Ovary (tissue), 9 donors: ENCODE measurements around the gene HELQ. TPM values are rescaled to one million over a fixed set of nuclear protein-coding genes. Genes with fewer than 3 reads are reported as not detected.
A peak's percentile ranks its signal among the peaks of the same experiment; 100 is the strongest.

Source experiments
- DNase-seq, 5 donors: peaks; one replicate each; pipeline ENCODE4 v3.0.0-alpha.2; 2019 to 2020
- H3K27ac ChIP-seq, 2 donors: fragments of 200-600 bp; one replicate each; pipeline versions ENCODE4 v1.5.1 to v1.8.0; 2019 to 2022
- H3K27me3 ChIP-seq: fragments of 200-600 bp; one replicate; pipeline ENCODE4 v1.8.0; 2022
- H3K36me3 ChIP-seq: fragments of 200-600 bp; sonication (generic); one replicate; pipeline ENCODE4 v1.5.1; 2019
- H3K4me1 ChIP-seq: one replicate; pipeline ENCODE4 v1.8.1; 2013; ENCODE audit warnings: mild to moderate bottlenecking, moderate library complexity; ENCODE audit not compliant: insufficient read depth
- H3K4me3 ChIP-seq: fragments of 200-600 bp; sonication (generic); one replicate; pipeline ENCODE4 v1.5.1; 2017
- H3K9me3 ChIP-seq, 2 donors: fragments of 200-600 bp in 1 of 2; sonication (generic) in 1 of 2; one replicate each; pipeline versions ENCODE4 v1.5.1 to v1.8.1; 2013 to 2019; ENCODE audit warnings: mild to moderate bottlenecking in 1 of 2, moderate library complexity in 1 of 2
- EP300 ChIP-seq: sonication (generic); formaldehyde crosslinking; IDR thresholded peaks from one replicate; pipeline ENCODE4 v1.6.1; 2017; ENCODE audit warnings: antibody characterized with exemption
- POLR2A ChIP-seq: fragments of 450-650 bp; IDR thresholded peaks from one replicate; pipeline ENCODE4 v1.6.1; 2017; ENCODE audit warnings: antibody characterized with exemption, mild to moderate bottlenecking, moderate library complexity
- WGBS, 3 donors: extraction: QIAGEN DNeasy Blood & Tissue Kit in 1 of 3; methylation state at CpG; one replicate each; pipeline versions ENCODE4 v1.1.5 to v1.1.7; 2013 to 2017; 5-methylcytosine and 5-hydroxymethylcytosine counted together
- intact Hi-C, 4 donors: fragments of 100-400 bp; cut with DNase I; formaldehyde crosslinking; loops; one replicate each; pipeline versions ENCODE4 v1.11.0 to v1.15.1; 2022 to 2023
- polyA plus RNA-seq, 2 donors: library from polyadenylated mRNA; stranded (reverse); fragments of 200-250 nt in 1 of 2; fragments of 350-450 nt in 1 of 2; fragmentation: Illumina TruSeq in 1 of 2; extraction: RNeasy Lipid Tissue Mini Kit (QIAGEN cat#74804) in 1 of 2; gene quantifications; one replicate each; pipeline ENCODE4 v1.2.3, GENCODE V29; 2013 to 2014
- total RNA-seq, 7 donors: library from RNA; depleted of rRNA in 2 of 7; stranded (reverse); fragments of >200 nt in 2 of 7; fragmentation: NEBNext Ultra II Directional in 3 of 7; extraction: Animal tissue kit (Norgen Biotek cat#: 25700) in 3 of 7; gene quantifications; one replicate each; pipeline versions ENCODE4 v1.1.0 to v1.2.4, GENCODE V29; 2016 to 2023
- TF ChIP-seq, protein P1 (sequence below), 3 donors: fragments of 450-650 bp in 2 of 3; fragments of 200-600 bp in 1 of 3; IDR thresholded peaks; one replicate each; pipeline versions ENCODE4 v1.5.1 to v1.8.0; 2016 to 2022; ENCODE audit warnings: antibody characterized with exemption in 3 of 3, mild to moderate bottlenecking in 1 of 3
- donor health status: DM: no; HTN: no; CAD: no; lungs with moderate emphysema.
- donor health status: DM: no; HTN: no; CAD: no.
- donor health status: Bipolar disorder and iron deficiency.
- donor health status: DM: yes; HTN: yes; CAD: no.
- donor health status: DM: no; HTN: no; CAD: no.
- donor health status: DM: yes; HTN: yes; CAD: no.

The HELQ gene
- total and polyA plus RNA-seq, 9 donors, result 15.5 to 30.8 (median 21.8) TPM

DNA sequence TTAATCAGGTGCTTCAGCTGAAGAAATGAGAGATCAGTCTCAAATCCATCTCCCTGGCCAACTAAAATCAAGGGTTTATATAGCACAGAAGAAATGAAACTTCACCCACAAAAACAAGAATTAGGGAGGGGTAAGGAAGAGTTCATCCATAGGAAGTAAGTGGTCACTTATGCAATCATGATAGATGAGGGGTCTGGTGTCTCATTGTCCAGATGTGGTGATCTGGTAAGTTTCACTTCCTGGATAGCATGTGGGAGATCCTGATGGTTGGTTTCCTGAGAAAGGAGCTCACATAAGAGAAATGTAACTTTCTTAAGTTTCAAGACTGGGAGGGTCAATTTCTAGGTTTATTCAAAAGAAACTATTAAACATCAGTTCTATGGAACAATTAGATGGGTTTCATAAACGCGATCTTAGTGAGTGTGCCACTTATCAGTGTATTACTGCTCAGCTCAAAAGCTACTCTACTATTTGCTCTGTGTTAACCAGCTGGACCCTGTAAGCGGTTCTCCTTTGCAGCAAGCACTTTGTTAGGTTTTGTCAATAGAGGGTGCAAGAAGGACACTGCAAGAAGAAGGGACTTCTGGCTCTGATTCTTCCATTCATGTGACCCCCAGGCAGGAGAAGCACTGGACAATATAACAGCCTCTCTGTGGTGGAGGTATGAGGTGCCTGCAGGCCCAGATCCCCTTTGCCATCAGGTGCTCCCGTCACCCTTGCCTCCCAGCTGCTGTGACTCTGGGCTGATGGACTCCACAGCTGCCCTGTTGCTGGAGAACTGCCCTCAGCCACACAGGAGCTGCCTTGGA lies 85.6 kb downstream of the HELQ start:
- intact Hi-C loops, result no loop called here
- Histone ChIP-seq H3K4me3 (no peak overlapping the region), H3K36me3 (no peaks in the 10 kb centered on the region), H3K27ac (no peak overlapping the region), H3K9me3 (no peaks in the 10 kb centered on the region), H3K4me1 (no peaks in the 10 kb centered on the region), H3K27me3 (no peaks in the 10 kb centered on the region)
- TF ChIP-seq EP300 (no peak), POLR2A (no peak)
- TF ChIP-seq, protein P1, sequence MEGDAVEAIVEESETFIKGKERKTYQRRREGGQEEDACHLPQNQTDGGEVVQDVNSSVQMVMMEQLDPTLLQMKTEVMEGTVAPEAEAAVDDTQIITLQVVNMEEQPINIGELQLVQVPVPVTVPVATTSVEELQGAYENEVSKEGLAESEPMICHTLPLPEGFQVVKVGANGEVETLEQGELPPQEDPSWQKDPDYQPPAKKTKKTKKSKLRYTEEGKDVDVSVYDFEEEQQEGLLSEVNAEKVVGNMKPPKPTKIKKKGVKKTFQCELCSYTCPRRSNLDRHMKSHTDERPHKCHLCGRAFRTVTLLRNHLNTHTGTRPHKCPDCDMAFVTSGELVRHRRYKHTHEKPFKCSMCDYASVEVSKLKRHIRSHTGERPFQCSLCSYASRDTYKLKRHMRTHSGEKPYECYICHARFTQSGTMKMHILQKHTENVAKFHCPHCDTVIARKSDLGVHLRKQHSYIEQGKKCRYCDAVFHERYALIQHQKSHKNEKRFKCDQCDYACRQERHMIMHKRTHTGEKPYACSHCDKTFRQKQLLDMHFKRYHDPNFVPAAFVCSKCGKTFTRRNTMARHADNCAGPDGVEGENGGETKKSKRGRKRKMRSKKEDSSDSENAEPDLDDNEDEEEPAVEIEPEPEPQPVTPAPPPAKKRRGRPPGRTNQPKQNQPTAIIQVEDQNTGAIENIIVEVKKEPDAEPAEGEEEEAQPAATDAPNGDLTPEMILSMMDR (IDR thresholded peaks at IDR 0.05), result no peak
- WGBS, 3 donors, result 45 to 82% (median 74%) methylated on average over 4 of the region's 4 CpGs
- no peak for DNase-seq

DNA sequence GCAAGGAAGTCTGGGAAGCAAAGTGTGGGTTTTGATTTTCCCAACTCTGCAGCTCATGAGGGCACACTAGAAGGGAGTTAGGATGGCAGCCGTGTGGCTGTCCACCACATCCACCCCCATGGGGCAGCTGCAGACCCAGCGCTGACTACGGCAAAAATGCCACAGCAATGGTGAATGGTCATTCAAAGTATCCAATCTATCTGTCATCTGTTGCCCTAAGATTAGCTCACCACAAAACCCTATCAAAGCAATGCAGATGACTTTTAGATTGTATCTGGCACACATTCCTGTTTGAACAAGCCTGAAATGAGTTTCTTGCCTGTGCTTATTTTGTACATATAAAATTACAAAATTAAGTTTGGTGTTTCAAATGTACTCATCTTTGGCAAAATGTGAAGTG lies 91.3 kb downstream of the HELQ start:
- Histone ChIP-seq H3K36me3 (no peaks in the 10 kb centered on the region), H3K9me3 (no peaks in the 10 kb centered on the region), H3K4me3 (no peak overlapping the region), H3K4me1 (no peaks in the 10 kb centered on the region), H3K27ac (no peak overlapping the region), H3K27me3 (no peaks in the 10 kb centered on the region)
- intact Hi-C loops, result no loop called here
- TF ChIP-seq, protein P1 (IDR thresholded peaks at IDR 0.05), result no peak
- TF ChIP-seq EP300 (no peak), POLR2A (no peak)
- WGBS, 3 donors, result 87 to 96% (median 91%) methylated on average over 3 of the region's 3 CpGs
- DNase-seq, result no peak

DNA sequence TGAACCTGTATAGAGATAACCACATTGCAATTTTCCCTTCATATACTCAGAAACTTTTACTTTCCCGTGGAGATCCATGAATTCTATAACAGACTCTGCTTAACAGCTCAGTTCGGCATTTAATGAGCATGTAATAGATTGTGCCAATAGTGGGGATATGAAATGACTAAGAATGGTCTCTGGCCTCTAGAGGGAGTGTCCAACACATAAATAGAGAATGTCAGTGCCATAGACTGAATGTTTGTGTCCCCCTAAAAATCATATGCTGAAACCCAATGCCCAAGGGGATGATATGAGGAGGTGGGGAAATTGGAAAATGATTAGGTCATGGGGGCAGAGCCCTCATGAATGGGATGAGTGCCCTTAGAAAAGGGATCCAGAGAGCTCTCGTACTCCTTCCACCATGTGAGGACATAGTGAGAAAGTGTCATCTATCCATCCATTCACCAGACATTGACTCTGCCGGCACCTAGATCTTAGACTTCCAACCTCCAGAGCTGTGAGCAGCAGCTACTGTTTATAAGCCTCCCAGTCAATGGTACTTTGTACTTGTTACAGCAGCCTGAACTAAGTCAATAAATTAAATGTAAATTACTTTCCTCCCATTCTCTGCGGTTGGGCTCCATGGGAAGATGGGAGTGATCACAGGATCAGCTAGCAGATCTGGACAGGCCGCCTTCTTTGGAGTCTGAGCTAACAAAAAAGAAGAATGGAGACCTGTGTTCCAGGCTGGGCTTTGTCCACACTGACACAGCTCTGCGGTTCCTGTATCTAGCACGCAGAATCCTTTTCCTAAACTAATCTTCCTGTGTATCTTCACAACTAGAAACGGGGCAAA lies 92.9 kb downstream of the HELQ start:
- no peaks in the 10 kb centered on the region for H3K9me3 ChIP-seq
- no peak overlapping the region for H3K4me3 ChIP-seq
- H3K4me1 ChIP-seq, result peaks cover 1% of the 10 kb centered on the region
- no peaks in the 10 kb centered on the region for H3K27me3 ChIP-seq
- intact Hi-C loops, result no loop called here
- DNase-seq, result no peak
- H3K36me3 ChIP-seq, result no peaks in the 10 kb centered on the region
- 72 to 82% (median 80%) methylated on average over 9 of the region's 9 CpGs for WGBS, 3 donors
- H3K27ac ChIP-seq, result no peak overlapping the region
- no peak for TF ChIP-seq EP300
- TF ChIP-seq, protein P1 (IDR thresholded peaks at IDR 0.05), result peak in 1 of 3 donors; percentile 13

DNA sequence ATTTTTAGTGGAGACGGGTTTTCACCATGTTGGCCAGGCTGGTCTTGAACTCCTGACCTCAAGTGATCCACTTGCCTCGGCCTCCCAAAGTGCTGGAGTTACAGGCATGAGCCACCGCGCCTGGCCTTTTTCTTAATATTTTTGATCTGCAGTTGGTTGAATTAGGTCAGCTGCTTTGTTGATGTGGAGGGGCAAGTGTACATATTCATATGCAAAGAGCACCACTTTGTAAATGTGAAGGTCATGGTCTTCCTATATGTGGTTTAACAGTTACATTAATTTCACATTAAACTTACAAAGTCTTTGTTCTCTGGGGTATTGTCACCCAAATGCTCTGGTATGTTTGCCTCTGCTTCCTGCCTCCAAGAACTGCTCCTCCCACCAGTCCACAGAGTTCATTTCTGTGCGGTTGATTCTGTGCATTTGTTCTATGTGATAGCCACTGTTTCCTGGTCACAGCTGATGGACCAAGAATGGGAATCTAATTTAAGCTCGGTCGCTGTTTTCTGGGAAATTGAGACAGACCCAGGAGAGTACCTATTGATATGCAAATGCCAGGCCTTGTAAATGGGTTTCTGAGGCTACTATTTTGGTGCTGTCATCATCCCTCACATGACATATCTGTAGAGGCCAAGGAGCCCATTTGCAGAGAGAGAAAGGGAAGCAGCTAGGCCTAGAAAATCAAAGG lies 94.1 kb downstream of the HELQ start:
- DNase-seq, result no peak
- H3K27me3 ChIP-seq, result no peaks in the 10 kb centered on the region
- no peak overlapping the region for H3K27ac ChIP-seq
- intact Hi-C loops, result no loop called here
- peaks cover 2% of the 10 kb centered on the region for H3K4me1 ChIP-seq
- no peak overlapping the region for H3K4me3 ChIP-seq
- no peaks in the 10 kb centered on the region for H3K9me3 ChIP-seq
- WGBS, 3 donors, result 89 to 93% (median 91%) methylated on average over 7 of the region's 7 CpGs
- TF ChIP-seq EP300 (no peak), POLR2A (no peak)
- TF ChIP-seq, protein P1 (IDR thresholded peaks at IDR 0.05), result no peak
- H3K36me3 ChIP-seq, result no peaks in the 10 kb centered on the region
